ENCODE results near the gene MYO1A. TPM values are rescaled to one million over a fixed set of nuclear protein-coding genes. Genes with fewer than 3 reads are reported as not detected.

MYO1A gene
- total RNA-seq, 6 donors from 2014 or later: under 0.01 to 6.2 (median 0.67) TPM; not detected in 1

- H3K4me1 ChIP-seq: peaks cover 43 to 61% (median 48%) of the 10 kb centered on the region in 4 donors
- no peak overlapping the region for H3K4me3 ChIP-seq
- ATAC-seq (ENCODE audit: low FRiP score in 2 of 2): no peak
- no peaks in the 10 kb centered on the region for H3K9me3 ChIP-seq
- no peaks in the 10 kb centered on the region for H3K27me3 ChIP-seq
- no peak for TF ChIP-seq CTCF (IDR thresholded peaks at IDR 0.05)
- TF ChIP-seq POLR2A (IDR thresholded peaks at IDR 0.05): no peak
- no peak for TF ChIP-seq POLR2AphosphoS5 (IDR thresholded peaks at IDR 0.05)
- no peak for TF ChIP-seq EP300 (IDR thresholded peaks at IDR 0.05)
- H3K36me3 ChIP-seq: peaks cover 22 to 67% (median 56%) of the 10 kb centered on the region in 4 donors
- no peak for DNase-seq
- 72 to 80% methylated on average over 3 to 4 of the region's 4 CpGs for WGBS, 2 donors
- peak overlapping the region in 3 of 4 donors; percentile 75 to 97 (median 76) for H3K27ac ChIP-seq
These were observed 43.0 kb upstream of the MYO1A start for GRCh38 chr12:57092876-57093414.

- 70 to 77% methylated on average over 5 of the region's 5 CpGs for WGBS, 2 donors
- Histone ChIP-seq H3K9me3 (no peaks in the 10 kb centered on the region), H3K27me3 (no peaks in the 10 kb centered on the region), H3K4me3 (no peak overlapping the region), H3K27ac (peak overlapping the region in 2 of 4 donors; percentile 75 to 97), H3K36me3 (peaks cover 22 to 63% (median 52%) of the 10 kb centered on the region in 4 donors), H3K4me1 (peaks cover 44 to 65% (median 49%) of the 10 kb centered on the region in 4 donors)
- no peak for ATAC-seq (ENCODE audit: low FRiP score in 2 of 2)
- no peak for DNase-seq
- TF ChIP-seq POLR2A (IDR thresholded peaks at IDR 0.05) (no peak), POLR2AphosphoS5 (IDR thresholded peaks at IDR 0.05) (no peak), EP300 (IDR thresholded peaks at IDR 0.05) (no peak), CTCF (IDR thresholded peaks at IDR 0.05) (no peak)
These were observed 42.6 kb upstream of the MYO1A start for GRCh38 chr12:57092529-57092862.

- no peak for TF ChIP-seq POLR2A (IDR thresholded peaks at IDR 0.05)
- TF ChIP-seq POLR2AphosphoS5 (IDR thresholded peaks at IDR 0.05): no peak
- no peak for TF ChIP-seq EP300 (IDR thresholded peaks at IDR 0.05)
- 79 to 86% methylated on average over 23 to 24 of the region's 25 CpGs for WGBS, 2 donors
- peaks cover 44 to 67% (median 49%) of the 10 kb centered on the region in 4 donors for H3K4me1 ChIP-seq
- H3K36me3 ChIP-seq: peaks cover 22 to 56% (median 46%) of the 10 kb centered on the region in 4 donors
- no peak for DNase-seq
- no peak for ATAC-seq (ENCODE audit: low FRiP score in 2 of 2)
- peak overlapping the region in 2 of 4 donors; percentile 91 to 97 for H3K27ac ChIP-seq
- peak overlapping the region in 1 of 4 donors; percentile 78 for H3K4me3 ChIP-seq
- H3K9me3 ChIP-seq: no peaks in the 10 kb centered on the region
- H3K27me3 ChIP-seq: no peaks in the 10 kb centered on the region
These were observed 42.0 kb upstream of the MYO1A start for GRCh38 chr12:57091638-57092528.

- WGBS, 2 donors: 54 to 64% methylated on average over 17 to 20 of the region's 22 CpGs
- Histone ChIP-seq H3K4me3 (peak overlapping the region; percentile 43 to 78 (median 71)), H3K36me3 (peaks cover 18 to 48% (median 38%) of the 10 kb centered on the region in 4 donors), H3K9me3 (no peaks in the 10 kb centered on the region), H3K27ac (peak overlapping the region; percentile 91 to 100 (median 98)), H3K4me1 (peaks cover 45 to 72% (median 53%) of the 10 kb centered on the region in 4 donors), H3K27me3 (no peaks in the 10 kb centered on the region)
- no peak for TF ChIP-seq POLR2AphosphoS5 (IDR thresholded peaks at IDR 0.05)
- TF ChIP-seq POLR2A (IDR thresholded peaks at IDR 0.05): no peak
- no peak for TF ChIP-seq CTCF (IDR thresholded peaks at IDR 0.05)
- no peak for TF ChIP-seq EP300 (IDR thresholded peaks at IDR 0.05)
- no peak for ATAC-seq (ENCODE audit: low FRiP score in 2 of 2)
- DNase-seq: peak in 1 of 2 donors; percentile 62
These were observed 41.2 kb upstream of the MYO1A start for GRCh38 chr12:57090924-57091637.

- Histone ChIP-seq H3K4me3 (peak overlapping the region; percentile 43 to 78 (median 71)), H3K9me3 (no peaks in the 10 kb centered on the region), H3K27me3 (no peaks in the 10 kb centered on the region), H3K36me3 (peaks cover 17 to 42% (median 32%) of the 10 kb centered on the region in 4 donors), H3K4me1 (peaks cover 51 to 76% (median 58%) of the 10 kb centered on the region in 4 donors), H3K27ac (peak overlapping the region; percentile 91 to 100 (median 98))
- TF ChIP-seq POLR2AphosphoS5 (IDR thresholded peaks at IDR 0.05) (no peak), EP300 (IDR thresholded peaks at IDR 0.05) (no peak), POLR2A (IDR thresholded peaks at IDR 0.05) (no peak), CTCF (IDR thresholded peaks at IDR 0.05) (no peak)
- ATAC-seq (ENCODE audit: low FRiP score in 2 of 2) (no peak), DNase-seq (no peak)
- WGBS, 2 donors: 45 to 58% methylated on average over 6 of the region's 6 CpGs
These were observed 40.6 kb upstream of the MYO1A start for GRCh38 chr12:57090490-57090889.
